Thoracic aorta (tissue), 2 donors: ENCODE results near the gene TFF3. TPM values are rescaled to one million over a fixed set of nuclear protein-coding genes. Genes with fewer than 3 reads are reported as not detected.

Experiments
- ATAC-seq: fragments of 150-250 bp; one replicate; pipeline ENCODE4 v1.8.0; 2017; ENCODE audit warnings: low read depth; ENCODE audit not compliant: insufficient number of reproducible peaks, low FRiP score
- DNase-seq: peaks from one replicate; pipeline ENCODE4 v3.0.0-alpha.2; 2020; ENCODE audit warnings: low spot score
- H3K27ac ChIP-seq, 2 donors: fragments of 200-600 bp; sonication (generic); 1 replicate in 1 of 2; 2 replicates in 1 of 2; pipeline ENCODE4 v1.5.1; 2016; ENCODE audit warnings: mild to moderate bottlenecking in 2 of 2, moderate library complexity in 2 of 2
- H3K27me3 ChIP-seq: fragments of 200-600 bp; sonication (generic); replicated peaks from 2 replicates; pipeline ENCODE4 v1.6.0; 2016; ENCODE audit warnings: mild to moderate bottlenecking; ENCODE audit not compliant: insufficient read depth
- H3K36me3 ChIP-seq: fragments of 200-600 bp; sonication (generic); one replicate; pipeline ENCODE4 v1.5.1; 2016
- H3K4me1 ChIP-seq, 2 donors: fragments of 200-600 bp; sonication (generic); 1 replicate in 1 of 2; 2 replicates in 1 of 2; pipeline versions ENCODE4 v1.5.1 to v1.6.0; 2016; ENCODE audit warnings: low read depth in 2 of 2, mild to moderate bottlenecking in 1 of 2; ENCODE audit not compliant: control insufficient read depth in 1 of 2
- H3K4me3 ChIP-seq: fragments of 200-600 bp; sonication (generic); 2 replicates; pipeline ENCODE4 v1.5.1; 2016; ENCODE audit warnings: mild to moderate bottlenecking
- H3K9me3 ChIP-seq: fragments of 200-600 bp; sonication (generic); 2 replicates; pipeline ENCODE4 v1.5.1; 2016
- total RNA-seq, 2 donors: library from RNA; depleted of rRNA; stranded (reverse); fragments of >200 nt; gene quantifications; one replicate each; pipeline versions ENCODE4 v1.1.0 to v1.2.3, GENCODE V29; 2016
- TF ChIP-seq, protein P1 (sequence below): fragments of 200-600 bp; sonication (generic); IDR thresholded peaks from one replicate; pipeline ENCODE4 v1.5.1; 2019; ENCODE audit warnings: antibody characterized with exemption

Gene TFF3
- total RNA-seq, 2 donors from 2014 or later, result 3.2 TPM; not detected in 1

DNA sequence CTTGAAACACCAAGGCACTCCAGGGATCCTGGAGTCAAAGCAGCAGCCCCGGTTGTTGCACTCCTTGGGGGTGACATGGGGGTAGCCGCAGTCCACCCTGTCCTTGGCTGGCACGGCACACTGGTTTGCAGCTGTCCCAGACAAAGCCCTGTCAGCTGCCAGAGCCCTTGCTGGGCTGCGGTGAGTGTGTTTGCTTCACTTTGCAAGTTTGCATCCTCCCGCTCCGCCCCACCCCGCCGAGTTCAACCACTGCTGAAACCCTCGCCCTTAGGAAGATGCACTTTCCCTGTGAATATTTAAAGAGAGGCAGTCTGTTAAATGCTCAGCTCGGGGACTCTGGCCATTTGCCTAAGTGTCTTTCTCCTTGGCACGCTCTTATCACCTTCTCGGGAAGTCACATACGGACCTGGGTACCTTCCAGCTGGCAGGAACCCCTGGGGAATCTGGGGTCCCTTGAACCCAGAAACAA, 1.7 kb downstream of the TFF3 start:
- Histone ChIP-seq H3K36me3 (no peaks in the 10 kb centered on the region), H3K4me3 (no peak overlapping the region), H3K4me1 (no peaks in the 10 kb centered on the region), H3K9me3 (no peaks in the 10 kb centered on the region), H3K27ac (no peak overlapping the region), H3K27me3 (no peaks in the 10 kb centered on the region)
- DNase-seq, result no peak
- no peak for ATAC-seq
- TF ChIP-seq, protein P1, sequence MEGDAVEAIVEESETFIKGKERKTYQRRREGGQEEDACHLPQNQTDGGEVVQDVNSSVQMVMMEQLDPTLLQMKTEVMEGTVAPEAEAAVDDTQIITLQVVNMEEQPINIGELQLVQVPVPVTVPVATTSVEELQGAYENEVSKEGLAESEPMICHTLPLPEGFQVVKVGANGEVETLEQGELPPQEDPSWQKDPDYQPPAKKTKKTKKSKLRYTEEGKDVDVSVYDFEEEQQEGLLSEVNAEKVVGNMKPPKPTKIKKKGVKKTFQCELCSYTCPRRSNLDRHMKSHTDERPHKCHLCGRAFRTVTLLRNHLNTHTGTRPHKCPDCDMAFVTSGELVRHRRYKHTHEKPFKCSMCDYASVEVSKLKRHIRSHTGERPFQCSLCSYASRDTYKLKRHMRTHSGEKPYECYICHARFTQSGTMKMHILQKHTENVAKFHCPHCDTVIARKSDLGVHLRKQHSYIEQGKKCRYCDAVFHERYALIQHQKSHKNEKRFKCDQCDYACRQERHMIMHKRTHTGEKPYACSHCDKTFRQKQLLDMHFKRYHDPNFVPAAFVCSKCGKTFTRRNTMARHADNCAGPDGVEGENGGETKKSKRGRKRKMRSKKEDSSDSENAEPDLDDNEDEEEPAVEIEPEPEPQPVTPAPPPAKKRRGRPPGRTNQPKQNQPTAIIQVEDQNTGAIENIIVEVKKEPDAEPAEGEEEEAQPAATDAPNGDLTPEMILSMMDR, result no peak

DNA sequence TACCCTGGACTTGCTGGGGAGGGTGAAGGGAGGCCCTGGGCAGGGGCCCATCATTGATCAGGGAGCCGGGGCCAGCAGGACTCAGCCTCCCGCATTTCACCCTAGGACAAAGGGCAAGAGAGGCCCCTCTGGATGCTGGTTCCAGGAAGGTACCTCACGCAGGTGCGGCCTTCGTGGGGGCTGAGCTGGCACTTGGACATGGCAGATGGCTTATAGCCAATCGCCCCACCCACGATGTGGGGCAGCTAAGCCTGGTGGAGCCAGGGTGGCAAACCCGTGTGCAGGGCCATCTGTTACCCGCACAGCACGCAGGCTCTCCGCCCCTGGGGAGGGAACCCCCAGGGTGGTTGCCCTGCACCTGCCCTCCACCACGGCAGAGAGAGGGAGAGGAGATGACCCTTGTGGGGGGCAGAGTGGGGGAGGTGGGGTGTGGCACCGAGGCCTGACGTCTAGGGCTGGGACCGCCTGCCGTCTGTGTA, 2.5 kb downstream of the TFF3 start:
- TF ChIP-seq, protein P1, result no peak
- ATAC-seq (no peak), DNase-seq (no peak)
- Histone ChIP-seq H3K27ac (no peak overlapping the region), H3K9me3 (no peaks in the 10 kb centered on the region), H3K36me3 (no peaks in the 10 kb centered on the region), H3K4me1 (no peaks in the 10 kb centered on the region), H3K4me3 (no peak overlapping the region), H3K27me3 (no peaks in the 10 kb centered on the region)

DNA sequence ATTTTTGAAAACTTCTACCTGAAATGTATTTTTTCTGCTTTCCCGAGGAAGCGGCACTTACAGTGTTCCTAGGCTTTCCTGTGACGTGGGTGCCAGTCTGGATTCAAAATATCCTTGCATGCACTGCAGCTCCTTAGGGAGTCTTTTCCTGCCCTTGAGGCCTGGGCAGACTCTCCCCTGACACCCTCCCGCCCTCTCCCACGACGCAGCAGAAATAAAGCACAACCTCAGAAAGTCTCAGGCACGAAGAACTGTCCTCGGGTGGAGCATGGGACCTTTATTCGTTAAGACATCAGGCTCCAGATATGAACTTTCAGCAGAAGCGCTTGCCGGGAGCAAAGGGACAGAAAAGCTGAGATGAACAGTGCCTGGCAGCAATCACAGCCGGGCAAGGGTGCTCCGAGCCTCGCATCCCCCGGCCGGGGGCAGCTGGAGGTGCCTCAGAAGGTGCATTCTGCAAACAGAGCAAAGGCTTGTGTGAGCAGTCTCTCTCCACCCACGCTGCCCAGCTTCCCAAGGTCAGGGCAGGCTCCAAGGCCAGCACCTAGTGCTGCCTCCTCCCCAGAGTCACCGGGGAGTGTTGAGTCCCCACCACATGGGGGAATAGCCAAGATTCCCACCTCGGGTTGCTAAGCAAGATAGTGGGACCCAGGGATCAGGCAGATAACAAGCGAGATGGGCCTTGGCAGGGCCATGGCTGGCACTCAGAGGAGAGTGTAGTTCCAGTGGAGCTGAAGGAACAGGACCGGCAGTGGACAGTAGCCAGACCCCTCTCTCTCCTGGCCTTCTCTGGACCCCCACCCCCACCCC, 3.2 kb downstream of the TFF3 start:
- TF ChIP-seq, protein P1, result no peak
- ATAC-seq (no peak), DNase-seq (no peak)
- no peaks in the 10 kb centered on the region for H3K36me3 ChIP-seq
- H3K27me3 ChIP-seq, result no peaks in the 10 kb centered on the region
- H3K4me3 ChIP-seq, result no peak overlapping the region
- H3K9me3 ChIP-seq, result no peaks in the 10 kb centered on the region
- no peak overlapping the region for H3K27ac ChIP-seq
- H3K4me1 ChIP-seq, result no peaks in the 10 kb centered on the region

DNA sequence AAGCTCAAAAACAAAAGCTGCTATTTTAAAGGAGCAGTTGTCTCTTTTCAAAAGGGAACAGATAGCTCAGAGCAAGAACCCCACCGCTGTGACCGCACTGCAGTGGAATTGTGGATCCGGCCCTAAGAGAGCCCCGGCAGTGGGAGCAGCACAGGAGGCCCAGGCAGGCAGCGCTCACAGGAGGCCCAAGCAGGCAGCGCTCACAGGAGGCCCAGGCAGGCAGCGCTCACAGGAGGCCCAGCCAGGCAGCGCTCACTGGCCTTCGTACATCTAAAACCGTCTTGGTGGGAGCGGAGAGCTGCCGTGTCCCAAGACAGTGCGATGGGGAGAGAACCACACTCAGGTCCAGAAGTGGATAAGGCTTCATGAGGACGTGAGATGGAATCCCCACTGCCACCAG, 4.0 kb downstream of the TFF3 start:
- no peak for DNase-seq
- Histone ChIP-seq H3K4me1 (no peaks in the 10 kb centered on the region), H3K27ac (no peak overlapping the region), H3K9me3 (no peaks in the 10 kb centered on the region), H3K4me3 (no peak overlapping the region), H3K36me3 (no peaks in the 10 kb centered on the region), H3K27me3 (no peaks in the 10 kb centered on the region)
- TF ChIP-seq, protein P1, result no peak
- ATAC-seq, result no peak

DNA sequence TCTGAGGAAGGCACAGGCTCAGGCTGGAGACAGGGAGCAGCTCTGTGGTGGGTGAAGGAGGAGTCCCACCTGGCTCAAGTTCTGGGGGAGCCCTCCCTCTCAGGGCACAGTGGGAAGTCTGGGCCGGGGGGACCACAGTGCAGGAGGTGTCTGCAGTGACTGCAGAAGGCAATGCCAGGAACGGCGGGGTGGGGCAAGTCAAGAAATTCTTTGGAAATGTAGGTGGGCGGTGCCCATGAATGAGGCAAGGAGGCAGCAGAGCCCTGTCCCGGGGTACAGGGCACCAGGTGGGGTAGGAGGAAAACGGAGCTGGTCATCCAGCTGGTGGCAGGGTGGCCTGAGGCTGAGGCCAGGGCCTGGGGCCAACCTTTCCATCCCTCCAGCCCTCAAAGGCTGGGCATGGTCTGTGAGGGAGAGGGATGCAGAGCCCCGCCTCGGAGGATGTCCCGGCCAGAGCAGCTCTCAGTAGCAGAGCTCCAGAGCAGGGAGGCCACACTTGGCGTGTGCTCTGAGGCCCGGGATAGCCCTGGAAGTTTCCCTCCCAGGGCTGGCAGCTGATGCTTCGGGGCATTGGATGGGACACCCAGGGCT, 4.7 kb downstream of the TFF3 start:
- no peaks in the 10 kb centered on the region for H3K4me1 ChIP-seq
- no peaks in the 10 kb centered on the region for H3K36me3 ChIP-seq
- TF ChIP-seq, protein P1, result no peak
- ATAC-seq (no peak), DNase-seq (no peak)
- H3K4me3 ChIP-seq, result no peak overlapping the region
- H3K27ac ChIP-seq, result no peak overlapping the region
- H3K9me3 ChIP-seq, result no peaks in the 10 kb centered on the region
- no peaks in the 10 kb centered on the region for H3K27me3 ChIP-seq
